Small intestine (tissue), 7 donors: ENCODE data around the gene BNIP3. TPM values are rescaled to one million over a fixed set of nuclear protein-coding genes. Genes with fewer than 3 reads are reported as not detected.
A peak's percentile ranks its signal among the peaks of the same experiment; 100 is the strongest.
"Not testable (repeated sequence)": the region's sequence is repeated elsewhere in the genome, so short reads cannot be mapped to it uniquely, and the experiment has no call there.

ENCODE experiments used
- DNase-seq, 2 donors: peaks; one replicate each; pipeline versions ENCODE4 v3.0.0 to v3.0.0-alpha.2; 2013
- FAIRE-seq: peaks from 2 replicates; lab custom pipeline; 2012; peaks lifted over from hg19 to GRCh38; lab: Jason Lieb, UNC
- H3K27ac ChIP-seq, 3 donors: one replicate each; pipeline ENCODE4 v1.5.1; 2013; ENCODE audit warnings: low read length in 2 of 3, mild to moderate bottlenecking in 2 of 3, control low read depth in 1 of 3, inconsistent platforms in 1 of 3, low read depth in 1 of 3, moderate library complexity in 1 of 3
- H3K27me3 ChIP-seq, 3 donors: one replicate each; pipeline ENCODE4 v1.6.1; 2013; ENCODE audit warnings: low read length in 3 of 3, inconsistent platforms in 1 of 3; ENCODE audit not compliant: control insufficient read depth in 3 of 3, insufficient read depth in 3 of 3
- H3K36me3 ChIP-seq, 3 donors: one replicate each; pipeline ENCODE4 v1.6.1; 2013; ENCODE audit warnings: low read length in 3 of 3, inconsistent platforms in 1 of 3, low read depth in 1 of 3, mild to moderate bottlenecking in 1 of 3, moderate library complexity in 1 of 3; ENCODE audit not compliant: control insufficient read depth in 3 of 3, insufficient read depth in 2 of 3
- H3K4me1 ChIP-seq, 3 donors: one replicate each; pipeline ENCODE4 v1.6.1; 2013; ENCODE audit warnings: low read length in 2 of 3, inconsistent platforms in 1 of 3, low read depth in 1 of 3, mild to moderate bottlenecking in 1 of 3, moderate library complexity in 1 of 3; ENCODE audit not compliant: control insufficient read depth in 3 of 3, insufficient read depth in 2 of 3
- H3K4me3 ChIP-seq, 3 donors: one replicate each; pipeline ENCODE4 v1.5.1; 2013; ENCODE audit warnings: low read length in 3 of 3, control low read depth in 1 of 3, inconsistent platforms in 1 of 3, low read depth in 1 of 3, mild to moderate bottlenecking in 1 of 3, moderate library complexity in 1 of 3
- H3K9me3 ChIP-seq, 2 donors: one replicate each; pipeline ENCODE4 v1.6.1; 2013; ENCODE audit warnings: low read depth in 1 of 2, low read length in 1 of 2; ENCODE audit not compliant: control insufficient read depth in 2 of 2, insufficient read depth in 1 of 2
- WGBS, 3 donors: extraction: QIAGEN DNeasy Blood & Tissue Kit; methylation state at CpG; one replicate each; pipeline ENCODE4 v1.1.7; 2013; 5-methylcytosine and 5-hydroxymethylcytosine counted together
- polyA plus RNA-seq, 4 donors: library from polyadenylated mRNA; stranded (reverse) in 3 of 4; unstranded in 1 of 4; fragments of 200-250 nt in 3 of 4; fragments of 120-200 nt in 1 of 4; gene quantifications; one replicate each; pipeline versions ENCODE4 v1.2.1 to v1.2.3, GENCODE V29; 2013
- donor health status: healthy with polysubstance abuse.
- donor health status: control.
- donor health status: control.
- donor health status: Bipolar disorder and iron deficiency.
- donor health status: healthy.

Gene BNIP3
- polyA plus RNA-seq, 4 donors: 12.2 to 70.0 (median 17.8) TPM

DNA sequence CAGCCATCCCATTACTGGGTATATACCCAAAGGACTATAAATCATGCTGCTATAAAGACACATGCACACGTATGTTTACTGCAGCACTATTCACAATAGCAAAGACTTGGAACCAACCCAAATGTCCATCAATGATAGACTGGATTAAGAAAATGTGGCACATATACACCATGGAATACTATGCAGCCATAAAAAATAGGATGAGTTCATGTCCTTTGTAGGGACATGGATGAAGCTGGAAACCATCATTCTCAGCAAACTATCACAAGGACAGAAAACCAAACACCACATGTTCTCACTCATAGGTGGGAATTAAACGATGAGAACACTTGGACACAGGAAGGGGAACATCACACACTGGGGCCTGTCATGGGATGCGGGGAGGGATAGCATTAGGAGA, 6.1 kb upstream of the BNIP3 start:
- not testable (repeated sequence) for H3K27me3 ChIP-seq, H3K4me3 ChIP-seq, H3K36me3 ChIP-seq, H3K9me3 ChIP-seq, H3K27ac ChIP-seq, FAIRE-seq, H3K4me1 ChIP-seq, DNase-seq
- 93 to 95% (median 95%) methylated on average over 2 of the region's 3 CpGs for WGBS, 3 donors

DNA sequence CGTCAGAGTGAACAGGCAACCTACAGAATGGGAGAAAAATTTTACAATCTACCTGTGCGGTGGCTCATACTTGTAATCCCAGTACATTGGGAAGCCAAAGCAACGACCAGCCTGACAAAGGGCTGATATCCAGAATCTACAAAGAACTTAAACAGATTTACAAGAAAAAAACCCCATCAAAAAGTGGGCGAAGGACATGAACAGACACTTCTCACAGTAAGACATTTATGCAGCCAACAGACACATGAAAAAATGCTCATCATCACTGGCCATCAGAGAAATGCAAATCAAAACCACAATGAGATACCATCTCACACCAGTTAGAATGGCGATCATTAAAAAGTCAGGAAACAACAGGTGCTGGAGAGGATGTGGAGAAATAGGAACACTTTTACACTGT, 5.6 kb upstream of the BNIP3 start:
- WGBS, 3 donors: 90 to 95% (median 90%) methylated on average over 4 of the region's 5 CpGs
- DNase-seq, H3K4me3 ChIP-seq, FAIRE-seq, H3K36me3 ChIP-seq, H3K9me3 ChIP-seq, H3K27ac ChIP-seq, H3K4me1 ChIP-seq, H3K27me3 ChIP-seq: not testable (repeated sequence)

DNA sequence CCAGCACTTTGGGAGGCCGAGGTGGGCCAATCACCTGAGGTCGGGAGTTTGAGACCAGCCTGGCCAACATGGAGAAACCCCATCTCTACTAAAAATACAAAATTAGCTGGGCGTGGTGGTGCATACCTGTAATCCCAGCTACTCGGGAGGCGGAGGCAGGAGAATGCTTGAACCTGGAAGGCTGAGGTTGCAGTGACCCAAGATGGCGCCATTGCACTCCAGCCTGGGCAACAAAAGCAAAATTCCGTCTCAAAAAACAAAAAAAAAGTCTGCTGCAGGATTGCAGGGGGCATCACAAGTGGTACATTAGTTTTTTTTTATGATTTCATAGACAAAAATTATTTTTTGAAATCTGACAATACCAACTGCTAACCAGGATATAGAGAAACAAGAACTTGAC, 5.1 kb upstream of the BNIP3 start:
- not testable (repeated sequence) for H3K4me3 ChIP-seq, H3K27me3 ChIP-seq, H3K36me3 ChIP-seq, FAIRE-seq, H3K9me3 ChIP-seq, DNase-seq, H3K27ac ChIP-seq, H3K4me1 ChIP-seq
- WGBS, 3 donors: 87 to 97% (median 94%) methylated on average over 7 of the region's 7 CpGs

DNA sequence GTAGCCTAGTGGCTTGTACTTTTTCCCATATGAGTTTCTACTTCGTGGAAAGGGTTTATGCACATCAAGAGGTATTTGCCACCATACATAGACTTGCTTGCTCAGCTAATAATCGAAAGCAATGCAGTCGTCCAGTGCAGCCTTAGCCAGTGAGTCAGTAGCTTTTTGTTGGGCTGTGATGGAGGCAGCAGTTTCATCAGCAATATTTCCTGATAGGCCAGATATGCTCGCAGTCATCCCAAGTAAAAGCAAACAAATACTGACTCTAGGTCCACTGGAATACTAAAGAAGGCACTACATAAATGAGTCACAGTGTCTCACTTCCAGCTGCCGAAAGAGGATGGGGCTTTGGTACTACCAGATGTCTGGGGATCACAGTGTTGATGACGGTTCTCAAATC, 2.1 kb upstream of the BNIP3 start:
- peaks cover 0 to 13% (median 2%) of the 10 kb centered on the region in 3 donors for H3K27me3 ChIP-seq
- FAIRE-seq (no peak), DNase-seq (peak in 1 of 2 donors; percentile 5)
- H3K36me3 ChIP-seq: no peaks in the 10 kb centered on the region
- H3K4me1 ChIP-seq: peaks cover 0 to 2% (median 0%) of the 10 kb centered on the region in 3 donors
- H3K9me3 ChIP-seq: peaks cover 0 to 7% of the 10 kb centered on the region in 2 donors
- 50 to 68% (median 59%) methylated on average over 6 of the region's 6 CpGs for WGBS, 3 donors
- H3K27ac ChIP-seq: no peak overlapping the region
- no peak overlapping the region for H3K4me3 ChIP-seq

DNA sequence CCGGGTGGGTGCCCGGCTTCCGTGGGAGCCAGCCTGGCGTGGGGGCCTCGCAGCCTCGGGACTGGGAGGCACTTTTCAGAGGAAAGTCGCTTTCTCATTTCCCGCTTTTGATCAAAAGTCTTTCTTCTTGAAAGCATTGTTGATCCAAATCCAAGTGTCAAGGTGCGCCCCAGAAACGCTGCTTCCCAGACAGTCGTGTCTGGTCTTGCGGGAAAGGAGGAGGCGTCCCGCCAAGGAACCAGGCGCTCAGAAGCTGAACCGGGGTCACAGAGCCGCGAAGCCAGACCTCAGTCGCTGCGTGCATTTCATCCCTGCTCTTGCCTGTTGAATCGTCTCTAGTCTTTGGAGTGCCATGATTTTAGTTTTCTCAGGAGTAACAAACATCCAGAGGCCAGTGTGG, 1.1 kb upstream of the BNIP3 start:
- Histone ChIP-seq H3K27ac (no peak overlapping the region), H3K4me3 (peak overlapping the region in 2 of 3 donors; percentile 46 to 75), H3K4me1 (peaks cover 0 to 2% (median 0%) of the 10 kb centered on the region in 3 donors), H3K36me3 (no peaks in the 10 kb centered on the region), H3K27me3 (peaks cover 0 to 16% (median 2%) of the 10 kb centered on the region in 3 donors), H3K9me3 (peaks cover 0 to 7% of the 10 kb centered on the region in 2 donors)
- WGBS, 3 donors: 63 to 68% (median 63%) methylated on average over 20 to 21 of the region's 21 CpGs
- no peak for DNase-seq
- FAIRE-seq: no peak

DNA sequence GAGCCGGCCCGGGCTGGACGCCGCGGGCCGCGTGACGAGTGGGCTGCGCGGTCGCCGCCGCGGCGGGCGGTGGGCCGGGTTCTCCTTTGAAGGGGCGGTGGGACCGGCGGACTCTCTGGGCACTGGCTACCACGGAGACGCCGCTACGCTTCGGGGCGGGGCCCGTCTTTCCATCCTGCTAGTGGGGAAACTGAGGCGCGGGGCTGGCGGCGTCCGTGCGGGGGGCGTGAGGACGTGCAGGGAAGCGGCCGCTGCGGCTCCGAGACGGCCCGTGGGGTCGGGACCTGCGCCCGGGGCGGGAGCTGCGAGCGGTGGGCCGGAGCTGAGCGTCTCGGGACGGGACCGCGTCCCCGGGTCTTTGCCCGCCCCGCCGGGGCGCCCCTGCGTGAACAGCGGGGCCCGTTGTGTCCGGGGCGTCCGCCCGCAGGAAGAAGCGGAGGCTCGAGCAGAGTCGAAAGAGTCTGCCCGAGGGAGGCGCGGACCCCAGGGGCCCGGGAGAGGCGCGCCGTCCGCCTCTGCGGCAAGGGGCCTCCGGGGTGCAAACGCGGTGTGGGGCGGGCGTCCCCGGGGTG, 548 bp upstream of the BNIP3 start:
- 2 to 28% (median 6%) methylated on average over 21 to 83 of the region's 83 CpGs for WGBS, 3 donors
- H3K27ac ChIP-seq: peak overlapping the region in 1 of 3 donors; percentile 29
- FAIRE-seq: no peak
- no peak for DNase-seq
- peaks cover 0 to 10% of the 10 kb centered on the region in 2 donors for H3K9me3 ChIP-seq
- H3K27me3 ChIP-seq: peaks cover 0 to 16% (median 2%) of the 10 kb centered on the region in 3 donors
- peak overlapping the region; percentile 34 to 75 (median 46) for H3K4me3 ChIP-seq
- H3K36me3 ChIP-seq: peaks cover 0 to 2% (median 0%) of the 10 kb centered on the region in 3 donors
- H3K4me1 ChIP-seq: peaks cover 0 to 6% (median 0%) of the 10 kb centered on the region in 3 donors

- FAIRE-seq (no peak), DNase-seq (peak; percentile 43 to 54)
- Histone ChIP-seq H3K27me3 (peaks cover 0 to 16% (median 2%) of the 10 kb centered on the region in 3 donors), H3K4me3 (peak overlapping the region; percentile 46 to 75 (median 55)), H3K9me3 (peaks cover 0 to 11% of the 10 kb centered on the region in 2 donors), H3K27ac (peak overlapping the region in 2 of 3 donors; percentile 53 to 60), H3K4me1 (peaks cover 0 to 6% (median 0%) of the 10 kb centered on the region in 3 donors), H3K36me3 (peaks cover 0 to 4% (median 0%) of the 10 kb centered on the region in 3 donors)
- 4 to 14% (median 11%) methylated on average over 31 of the region's 31 CpGs for WGBS, 3 donors
Measured at GRCh38 chr10:131980761-131981428, 828 bp downstream of the BNIP3 start.

DNA sequence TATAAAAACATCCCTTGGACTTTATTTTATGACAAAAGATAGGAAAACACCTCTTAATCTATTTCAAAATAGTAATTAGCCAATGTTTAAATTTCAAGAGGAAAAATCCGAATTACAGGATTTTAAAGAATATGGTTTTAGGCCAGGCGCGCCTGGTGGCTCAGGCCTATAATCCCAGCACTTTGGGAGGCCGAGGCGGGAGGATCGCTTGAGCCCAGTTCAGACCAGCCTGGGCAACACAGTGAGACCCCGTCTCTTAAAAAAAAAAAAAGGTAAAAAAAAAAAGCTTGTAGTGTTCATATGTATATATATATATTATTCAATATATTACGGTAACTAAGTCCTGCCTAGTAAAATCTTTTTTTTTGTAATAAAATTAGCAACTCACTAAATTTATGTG, 1.4 kb downstream of the BNIP3 start:
- no peak overlapping the region for H3K27ac ChIP-seq
- FAIRE-seq (no peak), DNase-seq (no peak)
- peaks cover 0 to 7% of the 10 kb centered on the region in 2 donors for H3K9me3 ChIP-seq
- WGBS, 3 donors: 83 to 85% (median 84%) methylated on average over 8 of the region's 8 CpGs
- peak overlapping the region in 1 of 3 donors; percentile 55 for H3K4me3 ChIP-seq
- peaks cover 0 to 16% (median 2%) of the 10 kb centered on the region in 3 donors for H3K27me3 ChIP-seq
- peaks cover 0 to 6% (median 0%) of the 10 kb centered on the region in 3 donors for H3K4me1 ChIP-seq
- H3K36me3 ChIP-seq: peaks cover 0 to 5% (median 0%) of the 10 kb centered on the region in 3 donors
